ENCODE data around the gene KLHDC7A. TPM values are rescaled to one million over a fixed set of nuclear protein-coding genes. Genes with fewer than 3 reads are reported as not detected.

Gene KLHDC7A
- total and polyA plus RNA-seq, 2 donors (not counting 3 experiments of a cell fraction or from before 2014, with no cell fraction given) = not detected

- H3K27ac ChIP-seq (ENCODE audit: insufficient read depth, low read depth, low read length) = no peak overlapping the region
- H4K20me1 ChIP-seq (replicated peaks; ENCODE audit: control insufficient read depth, extremely low read depth, insufficient read depth, low read length) = no peaks in the 10 kb centered on the region
- no peaks in the 10 kb centered on the region for H3K27me3 ChIP-seq (ENCODE audit: control insufficient read depth in 2 of 2, insufficient read depth in 2 of 2, low read length in 2 of 2)
- TF ChIP-seq MAX (IDR thresholded peaks at IDR 0.05; ENCODE audit: insufficient read depth, insufficient read length) = no peak
- TF ChIP-seq GATA2 (IDR thresholded peaks at IDR 0.05; ENCODE audit: insufficient read depth, insufficient read length, low read depth, low read length) = no peak
- TF ChIP-seq MYC (IDR thresholded peaks at IDR 0.05; ENCODE audit: low read depth, low read length) = no peak
- TF ChIP-seq POLR2AphosphoS5 (IDR thresholded peaks at IDR 0.05; ENCODE audit: insufficient read depth, low read depth, low read length) = no peak
- TF ChIP-seq JUN (IDR thresholded peaks at IDR 0.05; ENCODE audit: borderline replicate concordance, insufficient read depth, insufficient read length, low read depth) = no peak
- no peak for TF ChIP-seq CTCF (IDR thresholded peaks at IDR 0.05; ENCODE audit: extremely low read depth in 1 of 2, insufficient read depth in 1 of 2, low read depth in 1 of 2, low read length in 2 of 2)
- TF ChIP-seq EZH2 (IDR thresholded peaks at IDR 0.05; ENCODE audit: borderline replicate concordance, low read depth, low read length, severe bottlenecking) = no peak
- TF ChIP-seq POLR2A (IDR thresholded peaks at IDR 0.05; ENCODE audit: low read depth, low read length) = no peak
- TF ChIP-seq FOS (IDR thresholded peaks at IDR 0.05; ENCODE audit: borderline replicate concordance, insufficient read depth, low read length) = no peak
- no peaks in the 10 kb centered on the region for H3K9me1 ChIP-seq (replicated peaks; ENCODE audit: control insufficient read depth, extremely low read depth, insufficient read depth, low read length)
- H3K4me1 ChIP-seq (ENCODE audit: control insufficient read depth, extremely low read depth, insufficient read depth, low read length) = no peaks in the 10 kb centered on the region
- ChIA-PET POLR2A (no interaction called here), CTCF (no interaction called here)
- no peak for FAIRE-seq
- H3K9ac ChIP-seq (replicated peaks; ENCODE audit: extremely low read depth, insufficient read depth, low read length) = no peak overlapping the region
- no peak for DNase-seq (ENCODE audit: low read depth, low spot score)
- no peaks in the 10 kb centered on the region for H3K36me3 ChIP-seq (ENCODE audit: control insufficient read depth in 2 of 2, extremely low read depth in 1 of 2, insufficient read depth in 2 of 2, low read length in 2 of 2)
- H3K9me3 ChIP-seq (replicated peaks; ENCODE audit: control insufficient read depth, insufficient read depth, low read length) = peaks cover 4% of the 10 kb centered on the region
- H2AFZ ChIP-seq (ENCODE audit: low read depth, low read length) = no peak overlapping the region
- H3K4me3 ChIP-seq (replicated peaks in 1 of 3; ENCODE audit: insufficient read depth in 1 of 3, low read depth in 1 of 3, low read length in 3 of 3) = no peak overlapping the region
- intact Hi-C loops (cut with micrococcal nuclease) = no loop called here
- H3K79me2 ChIP-seq (ENCODE audit: control insufficient read depth, insufficient read depth, low read length) = no peaks in the 10 kb centered on the region
- dilution Hi-C loops (cut with MboI; ENCODE audit: extremely low pct_ligation_motif_present, low sequenced_read_pairs) = no loop called here
- no TSS peak for BruUV-seq (replicated peaks)
- no peak overlapping the region for H3K4me2 ChIP-seq (ENCODE audit: insufficient read depth, low read length)
Measured at GRCh38 chr1:18474559-18475175, 6.1 kb upstream of the KLHDC7A start.

Measured in endothelial cell of umbilical vein (primary cell).